NCI-H2227 (cell line): ENCODE results near the gene HPS1.
"Not testable (repeated sequence)": the region's sequence is repeated elsewhere in the genome, so short reads cannot be mapped to it uniquely, and the experiment has no call there.

Experiments used
- DNase-seq: peaks from one replicate; lab custom pipeline; 2025; ENCODE audit not compliant: unreplicated experiment; lab: John Stamatoyannopoulos, UW

Gene HPS1

DNA sequence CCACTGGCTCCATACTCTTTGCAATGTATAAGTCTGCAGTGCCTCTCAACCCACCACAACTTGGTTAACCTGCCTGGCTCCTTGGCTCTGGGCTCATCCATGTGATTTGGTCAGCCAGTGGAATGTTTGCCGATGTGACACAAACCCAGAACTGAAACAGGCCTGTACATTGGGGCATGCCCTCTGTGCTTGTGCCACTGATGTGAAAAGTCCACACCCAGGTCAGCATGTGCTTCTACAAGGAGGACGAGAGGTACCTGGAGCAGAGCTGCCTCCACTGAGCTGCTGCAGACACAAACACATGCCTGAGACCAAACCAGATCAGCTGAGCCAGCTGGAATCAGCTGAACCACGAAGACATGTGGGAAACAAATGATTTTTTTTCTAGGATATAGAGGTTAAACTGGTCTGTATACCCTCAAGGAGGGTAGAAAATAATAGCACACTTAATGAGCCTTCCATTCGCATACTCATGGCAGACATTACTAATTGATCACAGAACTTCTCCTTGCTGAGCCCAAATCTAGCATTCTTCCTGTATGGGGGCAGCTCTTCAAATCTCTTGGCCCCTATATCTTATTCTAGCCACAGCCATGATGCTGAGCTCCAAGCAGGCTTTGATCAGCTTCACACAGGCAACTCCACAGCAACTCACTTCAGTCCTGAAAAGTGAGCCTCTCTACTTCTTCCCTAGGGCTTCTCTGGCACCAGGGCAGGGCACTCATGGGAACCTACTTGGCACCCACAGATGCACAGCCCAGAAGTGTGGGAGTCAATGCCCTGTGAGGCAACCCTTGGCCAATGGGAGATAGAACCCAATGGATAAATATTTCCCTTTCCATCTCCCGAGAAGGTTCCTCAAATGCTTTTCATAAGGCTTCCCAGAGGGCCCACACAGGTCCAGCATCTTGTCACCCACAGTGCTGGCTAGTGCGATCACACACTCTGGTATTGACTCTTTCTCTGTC, 50.4 kb downstream of the HPS1 start:
- no peak for DNase-seq

DNA sequence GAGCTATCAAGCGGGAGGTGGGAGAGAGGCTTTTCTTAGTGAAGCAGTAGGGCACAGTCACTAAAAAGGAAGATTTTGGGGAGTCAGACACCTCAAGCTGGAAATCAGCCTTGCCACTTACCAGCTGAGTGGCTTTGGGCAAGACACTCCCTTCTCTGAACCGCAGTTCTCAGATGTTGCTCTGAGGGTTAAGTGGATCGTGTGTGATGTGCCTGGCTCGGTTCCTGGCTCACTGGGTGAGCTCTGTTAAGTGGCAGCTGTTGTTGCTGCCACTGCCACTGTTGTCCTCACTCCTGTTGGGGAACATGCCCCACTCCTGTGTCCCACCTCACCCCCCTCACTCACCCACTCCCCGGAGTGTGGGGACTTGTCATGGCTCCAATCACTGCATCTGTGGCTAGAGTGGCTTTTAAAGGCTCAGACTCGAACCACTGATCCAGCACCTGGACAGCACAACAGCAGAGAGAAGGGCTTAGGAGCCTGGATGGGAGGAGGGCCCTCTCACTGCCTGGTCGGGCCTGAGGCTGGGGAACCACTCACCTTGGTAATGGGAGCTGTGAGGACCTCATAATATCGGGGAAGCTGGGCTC, 51.8 kb downstream of the HPS1 start:
- DNase-seq = no peak

DNA sequence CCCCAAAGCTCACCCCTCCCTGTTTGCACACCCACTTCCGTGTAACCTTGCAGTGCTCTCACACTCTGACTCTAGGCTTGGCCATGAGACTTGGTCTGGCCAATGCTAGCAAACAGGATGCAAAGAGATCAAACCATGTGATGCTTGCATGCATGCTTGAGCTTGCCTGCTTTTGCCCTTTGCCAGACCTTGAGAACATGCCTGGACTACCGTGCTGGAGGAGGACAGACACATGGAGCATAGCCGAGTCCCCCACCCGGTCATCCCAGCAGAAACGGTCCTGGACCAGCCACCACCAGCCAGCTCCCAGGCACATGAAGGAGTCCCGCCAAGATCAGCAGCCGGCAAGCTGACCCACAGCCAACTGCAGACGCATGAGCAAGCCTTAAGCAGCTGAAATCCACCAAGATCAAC, 55.1 kb downstream of the HPS1 start:
- DNase-seq = no peak

DNA sequence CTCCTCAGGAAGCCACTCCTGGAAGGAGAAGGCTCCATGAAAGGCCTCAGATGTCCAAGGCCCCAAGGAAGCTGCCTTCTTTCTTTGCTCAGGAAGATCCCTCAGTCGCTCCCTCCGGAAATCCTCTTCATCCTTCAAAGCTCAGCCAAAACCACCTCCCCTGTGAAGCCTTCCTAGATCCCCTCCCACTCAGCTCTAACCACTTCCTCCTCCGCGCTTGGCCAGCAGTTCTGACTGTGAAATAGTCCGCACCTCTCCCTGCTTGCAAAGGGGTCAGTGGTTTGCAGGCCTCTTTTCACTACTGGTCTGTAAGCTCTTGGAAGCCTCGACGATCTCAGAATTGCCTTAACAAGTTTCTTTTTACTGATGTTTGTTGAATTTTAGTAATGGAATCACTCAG, 55.7 kb downstream of the HPS1 start:
- no peak for DNase-seq

DNA sequence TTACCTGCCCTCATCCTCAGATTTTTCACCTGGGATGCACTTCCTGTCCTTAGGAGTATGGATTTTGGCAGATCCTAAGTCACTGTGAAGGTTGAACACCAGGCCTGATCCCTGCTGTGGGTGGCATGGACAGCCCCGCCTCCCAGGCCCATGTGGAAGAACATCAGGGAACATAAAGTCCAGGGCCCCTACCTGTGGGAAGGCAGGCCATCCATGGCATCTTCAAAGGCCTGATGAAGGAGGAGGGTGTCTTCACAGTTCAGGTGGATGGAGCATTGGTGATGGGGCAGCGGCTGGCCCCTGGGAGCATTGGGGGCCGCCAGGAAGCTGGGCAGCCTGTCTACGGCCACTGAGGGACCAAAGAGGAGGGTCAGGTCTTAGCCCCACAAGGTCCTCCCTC, 56.3 kb downstream of the HPS1 start:
- no peak for DNase-seq

DNA sequence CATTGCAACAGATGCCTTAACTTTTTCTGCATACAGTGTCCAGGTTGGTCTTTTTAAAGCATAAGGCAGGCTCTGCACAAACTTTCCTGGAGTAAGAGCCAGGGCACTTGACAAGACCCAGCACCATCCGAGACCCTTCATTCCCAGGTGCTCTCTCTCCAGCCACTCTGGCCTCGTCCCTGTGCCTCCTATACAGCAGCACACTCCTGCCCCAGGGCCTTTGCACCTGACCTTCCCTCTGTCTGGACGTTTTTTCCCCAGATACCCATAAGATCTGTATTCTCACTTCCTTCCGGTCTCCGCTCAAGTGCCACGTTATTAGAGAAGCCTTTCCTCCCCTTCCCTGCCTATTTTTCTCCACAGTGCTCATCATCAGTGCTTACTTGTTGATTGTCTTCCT, 57.3 kb downstream of the HPS1 start:
- DNase-seq = no peak

DNA sequence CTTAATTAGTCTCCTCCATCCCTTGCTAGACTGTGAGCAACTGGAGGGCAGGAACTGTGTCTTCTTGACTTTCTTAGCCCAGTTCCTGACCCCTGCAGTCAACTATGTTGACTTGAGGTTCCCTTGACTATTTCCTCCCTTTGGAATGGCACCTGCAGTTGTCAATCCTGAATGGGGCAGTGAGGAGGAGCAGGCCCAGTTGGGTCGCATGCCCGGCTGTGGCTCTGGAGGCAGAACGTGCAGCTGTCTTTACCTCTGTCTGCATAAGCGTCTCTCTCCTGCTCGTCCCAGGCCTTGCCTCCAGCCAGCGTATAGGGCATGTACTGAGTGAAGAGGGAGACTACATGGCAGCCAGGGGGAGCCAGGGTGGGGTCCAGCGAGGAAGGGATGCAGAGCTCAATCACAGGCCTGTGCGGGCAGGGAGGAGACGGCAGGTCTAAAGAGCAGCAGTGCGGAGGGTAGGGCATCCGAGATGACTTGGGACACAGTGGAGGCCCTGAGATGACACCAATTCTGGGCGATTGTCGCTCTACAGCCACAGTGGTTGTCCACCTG, 58.6 kb downstream of the HPS1 start:
- DNase-seq = no peak

DNA sequence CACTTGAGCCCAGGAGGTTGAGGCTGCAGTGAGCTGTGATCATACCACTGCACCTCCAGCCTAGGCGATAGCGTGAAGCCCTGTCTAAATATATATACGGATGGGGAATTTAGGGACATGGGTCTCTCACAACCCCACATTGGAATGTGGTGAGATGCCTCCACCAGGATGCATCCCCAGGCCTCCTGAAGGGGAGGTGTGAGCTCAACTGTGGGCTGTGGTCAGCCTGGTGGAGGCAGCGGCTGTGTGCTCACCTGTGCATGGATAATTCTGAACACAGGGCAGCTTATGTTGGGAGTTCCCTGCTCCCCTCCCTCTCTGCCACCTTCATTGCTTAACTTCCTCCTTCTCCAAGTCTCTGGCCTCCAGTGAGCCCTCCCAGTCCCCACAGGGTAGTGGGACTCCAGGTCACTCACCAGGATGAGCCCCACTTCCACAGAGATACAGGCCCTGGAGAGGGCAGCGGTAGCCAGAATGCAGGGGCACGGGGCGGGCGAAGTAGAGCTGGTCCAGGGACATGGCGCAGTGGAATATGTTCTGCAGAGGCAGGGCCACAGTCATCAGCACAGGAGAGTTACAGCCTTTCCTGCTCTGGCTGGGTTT, 62.1 kb downstream of the HPS1 start:
- DNase-seq = no peak

DNA sequence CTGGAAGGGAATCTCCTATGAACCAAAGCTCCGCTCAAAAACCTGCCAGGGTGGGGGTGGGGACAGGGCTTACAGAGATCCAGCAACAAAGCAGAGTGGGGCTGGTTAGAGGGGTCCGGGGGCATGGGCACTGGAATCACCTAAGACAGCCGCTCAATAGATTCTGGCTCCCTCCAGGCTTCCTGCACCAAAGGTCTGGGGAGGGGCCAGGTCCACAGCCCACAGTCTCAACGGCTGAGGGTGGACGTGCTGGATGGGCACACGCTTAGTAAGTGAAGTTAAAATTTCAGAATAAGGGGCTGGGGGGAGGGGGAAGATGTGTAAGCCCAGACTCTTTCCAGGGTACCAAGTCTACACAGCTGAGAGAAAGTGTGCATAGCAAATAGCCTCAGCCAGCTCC, 62.9 kb downstream of the HPS1 start:
- DNase-seq = no peak

DNA sequence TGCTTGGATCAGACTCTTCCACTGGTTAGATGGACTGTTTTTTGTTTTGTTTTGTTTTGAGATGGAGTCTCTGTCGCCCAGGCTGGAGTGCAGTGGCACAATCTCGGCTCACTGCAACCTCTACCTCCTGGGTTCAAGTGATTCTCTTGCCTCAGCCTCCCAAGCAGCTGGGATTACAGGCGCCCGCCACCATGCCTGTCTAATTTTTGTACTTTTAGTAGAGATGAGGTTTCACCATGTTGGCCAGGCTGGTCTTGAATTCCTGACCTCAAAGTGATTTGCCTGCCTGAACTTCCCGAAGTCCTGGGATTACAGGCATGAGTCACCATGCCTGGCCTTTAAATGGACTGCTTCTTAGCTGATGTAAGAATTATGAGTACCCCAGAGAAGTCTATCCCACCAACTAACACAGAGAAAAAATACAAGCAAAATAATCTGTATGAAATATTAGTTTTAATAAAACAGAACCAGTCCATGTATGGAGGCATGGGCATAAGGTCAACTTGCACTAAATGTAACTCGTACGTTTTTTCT, 63.5 kb downstream of the HPS1 start:
- DNase-seq = not testable (repeated sequence)

DNA sequence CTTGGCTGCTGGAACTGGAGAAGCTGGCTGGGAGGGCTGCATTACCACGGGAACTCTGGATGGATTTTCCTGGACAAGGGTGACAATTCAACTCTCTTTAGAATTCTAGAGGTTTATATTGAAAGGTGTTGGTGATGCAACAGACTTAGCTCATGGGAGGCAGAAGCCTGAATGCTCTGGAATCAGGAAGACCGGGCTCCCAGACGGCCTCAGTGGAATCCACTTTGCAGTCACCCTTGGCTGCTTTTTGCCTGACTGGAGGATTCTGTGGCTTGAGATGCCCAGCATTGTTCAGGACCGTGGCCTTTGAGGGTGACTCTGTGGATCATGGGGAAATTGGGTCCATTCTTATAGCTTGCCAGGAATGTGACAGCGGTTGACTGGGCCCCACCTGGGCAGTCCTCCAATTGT, 64.0 kb downstream of the HPS1 start:
- no peak for DNase-seq

DNA sequence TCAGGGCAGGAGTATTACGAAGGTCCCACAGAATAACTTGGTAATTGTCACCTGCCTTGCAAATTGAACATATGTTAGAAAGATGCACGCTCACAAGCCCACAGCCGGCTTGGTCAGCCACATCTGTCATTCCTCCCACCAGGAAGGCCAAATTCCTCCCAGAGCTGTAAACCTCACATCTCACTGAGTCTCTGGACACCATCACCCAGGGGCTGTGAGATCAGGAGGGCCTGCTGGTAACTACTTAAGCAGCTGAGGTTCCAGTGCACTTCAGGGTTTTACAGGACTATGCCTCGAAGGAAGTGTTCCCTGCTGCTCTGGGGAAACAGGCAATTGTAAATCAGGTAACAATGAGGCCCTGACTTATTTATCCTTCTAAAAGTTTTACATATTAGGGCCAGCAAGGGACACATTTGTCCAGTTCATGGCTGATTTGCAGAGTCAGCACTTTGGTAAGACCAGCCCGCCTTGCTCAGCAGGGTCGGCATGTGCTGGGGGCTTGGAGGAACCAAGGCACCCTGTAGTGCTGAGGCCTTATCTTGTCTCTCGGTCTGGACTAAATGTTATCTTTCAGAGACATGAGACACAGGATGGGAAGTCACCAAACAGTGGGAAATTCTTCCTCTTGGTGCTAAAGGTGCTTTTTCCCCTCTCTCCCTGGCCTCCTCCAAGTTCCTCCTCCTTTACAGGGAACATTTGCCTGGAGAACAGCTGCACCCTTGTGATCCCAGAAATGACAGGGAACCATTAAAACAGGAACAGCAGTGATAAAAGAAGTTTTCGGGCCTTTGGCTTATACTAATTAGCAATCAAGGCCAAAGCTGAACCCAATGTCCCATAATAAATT, 66.0 kb downstream of the HPS1 start:
- DNase-seq = no peak

DNA sequence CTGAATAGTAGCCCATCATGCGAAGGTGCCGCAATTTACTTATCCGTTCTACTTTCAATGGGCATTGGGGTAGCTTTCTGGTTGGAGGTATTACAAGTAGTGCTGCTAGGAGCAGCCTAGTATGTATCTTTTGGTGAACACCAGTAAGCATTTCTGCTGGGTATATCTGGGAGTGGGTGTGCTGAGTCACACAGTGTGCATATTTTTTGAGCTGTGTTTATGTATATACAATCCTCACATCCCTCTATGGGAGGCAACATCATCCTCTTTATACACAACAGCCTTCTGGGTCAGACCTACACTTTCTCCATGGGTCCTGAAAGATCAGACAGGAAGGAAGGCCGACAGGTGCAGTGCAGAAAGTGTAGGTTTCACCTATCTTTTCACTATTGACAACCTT, 68.0 kb downstream of the HPS1 start:
- DNase-seq = no peak

DNA sequence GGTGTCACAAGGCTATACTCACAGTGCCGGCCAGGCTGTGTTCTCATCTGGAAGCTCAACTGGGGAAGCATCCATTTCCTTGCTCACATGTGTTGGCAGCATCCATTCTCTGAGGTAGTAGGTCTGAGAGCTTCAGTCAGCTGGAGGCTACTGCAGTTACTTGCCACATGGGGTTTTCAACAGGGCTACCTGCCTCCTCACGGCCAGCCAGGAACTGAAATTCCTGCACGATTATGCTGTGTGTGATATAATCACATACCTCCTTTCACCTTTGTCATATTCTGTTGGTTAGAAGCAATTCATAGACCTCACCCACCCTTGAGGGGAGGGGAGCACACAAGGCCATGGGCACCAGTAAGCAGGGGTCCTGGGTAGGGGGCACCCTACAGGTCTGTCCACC, 69.2 kb downstream of the HPS1 start:
- no peak for DNase-seq

DNA sequence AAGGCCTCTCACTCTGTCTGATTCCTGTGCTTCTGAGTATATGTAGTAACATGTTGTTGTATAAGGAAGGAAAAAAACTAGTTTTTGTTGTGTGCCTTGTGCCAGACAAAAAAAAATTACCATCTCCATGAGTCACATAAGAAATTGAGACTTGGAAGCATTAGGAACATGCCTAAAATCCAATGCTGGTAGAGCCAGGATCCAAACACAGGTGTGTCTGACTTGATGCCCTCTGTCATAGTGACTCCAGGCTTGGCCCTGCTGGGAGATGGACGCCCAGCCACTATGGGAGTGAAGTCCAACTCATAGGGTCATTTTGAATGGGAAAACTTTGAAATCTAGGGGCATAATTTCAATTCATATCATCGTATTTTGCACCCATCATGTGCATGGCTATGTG, 69.7 kb downstream of the HPS1 start:
- DNase-seq = no peak

DNA sequence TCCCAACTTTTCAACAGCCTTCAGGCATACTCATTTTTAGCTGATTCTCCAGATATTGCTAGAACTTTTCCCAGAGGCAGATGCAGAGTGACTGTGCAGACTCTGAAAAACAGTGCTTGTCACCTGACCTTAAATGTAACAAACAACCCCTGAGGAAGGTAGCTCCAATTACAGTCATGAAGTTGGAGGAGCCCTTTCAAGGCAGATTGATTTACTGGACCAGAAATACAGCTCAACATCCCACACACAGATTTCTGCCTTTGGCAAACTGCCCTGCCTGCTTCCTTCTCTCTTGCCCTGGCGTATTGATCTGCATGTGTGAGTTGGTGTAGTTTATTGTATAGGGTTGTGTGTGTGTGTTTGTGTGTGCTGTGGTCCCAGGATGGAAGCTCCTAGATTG, 70.2 kb downstream of the HPS1 start:
- no peak for DNase-seq

DNA sequence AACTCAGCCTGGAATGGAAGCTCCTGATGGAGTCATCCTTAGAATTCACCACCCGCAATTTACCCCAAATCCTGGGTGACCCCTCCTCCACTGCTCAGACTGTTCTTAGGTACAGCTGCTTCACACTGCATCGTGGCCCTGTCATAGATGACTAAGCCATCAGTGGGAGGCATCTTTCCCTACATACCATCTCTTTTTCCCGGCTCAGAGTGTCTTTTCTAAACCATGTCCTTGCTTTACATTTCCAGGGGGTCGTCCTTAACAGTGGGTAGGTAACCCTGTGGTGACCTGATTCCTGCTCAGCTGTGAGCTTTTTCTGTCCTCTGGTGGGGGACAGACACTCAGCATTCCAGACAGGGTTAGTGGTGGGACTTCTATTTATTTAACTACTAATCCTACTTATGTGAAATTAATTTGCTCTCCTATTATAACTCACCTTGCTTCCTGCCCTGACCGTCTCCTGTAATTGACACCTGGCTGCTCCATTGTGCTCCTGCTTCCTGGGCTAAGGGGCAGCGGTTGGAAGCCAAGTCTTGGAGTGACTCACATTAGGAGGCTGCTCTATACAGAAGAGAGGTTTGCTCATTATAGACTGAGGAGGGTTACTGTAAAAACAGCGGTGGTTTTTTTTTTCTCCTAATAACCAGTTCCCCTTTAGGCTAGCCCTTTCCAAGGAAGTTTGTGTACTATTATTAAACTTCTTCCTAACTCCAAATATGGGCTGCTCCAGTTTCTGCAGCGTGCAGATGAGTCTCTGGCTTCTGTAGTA, 72.3 kb downstream of the HPS1 start:
- peak; percentile 4 for DNase-seq

DNA sequence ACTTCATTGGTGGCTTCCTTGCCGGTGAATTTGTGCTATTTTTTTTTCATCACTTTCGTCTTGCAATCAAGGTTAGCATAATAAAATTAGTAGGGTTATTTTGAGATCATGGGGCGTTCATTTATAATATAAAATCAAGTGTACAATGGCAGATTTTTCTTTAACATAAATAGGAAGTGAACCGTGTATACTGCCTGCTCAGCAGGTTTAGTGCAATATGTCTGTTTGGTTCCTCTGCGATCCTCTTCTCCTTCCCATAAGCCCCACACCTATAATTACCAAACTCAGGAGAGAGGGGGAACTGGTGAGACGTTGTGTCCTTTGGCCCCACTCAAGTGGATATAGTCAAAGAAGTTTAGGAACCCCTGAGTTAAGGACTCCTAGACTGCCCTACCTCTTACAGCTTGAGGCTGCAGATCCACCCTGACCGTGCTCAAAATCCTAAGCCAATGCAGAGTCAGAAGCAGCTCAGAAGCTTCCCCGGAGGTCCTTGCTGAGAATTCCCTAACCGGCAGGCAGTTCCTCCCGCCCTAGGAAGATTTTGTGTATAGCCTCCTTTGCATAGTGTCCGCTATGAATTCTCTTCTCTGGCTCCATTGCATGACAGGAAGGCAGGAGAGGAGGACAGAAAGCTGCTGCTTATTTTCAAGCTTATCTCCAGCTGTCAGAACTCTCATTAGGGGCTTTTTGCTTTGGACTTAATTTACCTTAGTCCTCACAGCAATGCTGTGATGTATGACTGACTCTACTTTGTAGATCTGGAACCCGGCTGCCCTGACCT, 73.3 kb downstream of the HPS1 start:
- peak; percentile 23 for DNase-seq
